Stimulated activated CD8-positive, alpha-beta memory T cell treated with anti-CD3 and anti-CD28 coated beads, Interleukin-4, amount 100 ng/mL, for 48 hours (primary cell): ENCODE measurements around the gene ABL2.
A peak's percentile ranks its signal among the peaks of the same experiment; 100 is the strongest.
"Not testable (repeated sequence)": the region's sequence is repeated elsewhere in the genome, so short reads cannot be mapped to it uniquely, and the experiment has no call there.

Experiments
- DNase-seq: peaks from one replicate; pipeline ENCODE4 v3.0.0-alpha.2; 2020

Gene ABL2

DNA sequence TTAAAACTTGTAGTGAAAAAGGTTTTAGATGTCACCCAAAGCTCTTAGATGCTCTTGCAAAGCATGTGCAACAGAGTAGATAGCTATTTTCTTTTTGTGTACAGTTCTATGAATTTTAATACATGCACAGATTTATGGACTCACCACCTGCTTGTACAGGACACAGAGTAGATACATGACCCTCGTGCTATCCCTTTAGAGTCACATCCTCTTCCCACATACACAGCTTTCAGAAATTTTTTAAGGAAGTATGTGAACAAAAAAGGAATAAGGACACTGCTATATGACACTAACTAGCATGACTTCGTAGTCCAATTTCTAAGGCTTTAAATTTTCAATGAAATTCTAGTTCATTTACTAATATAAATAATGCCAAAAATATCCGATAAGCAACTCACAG, 60.9 kb downstream of the ABL2 start:
- DNase-seq: no peak

DNA sequence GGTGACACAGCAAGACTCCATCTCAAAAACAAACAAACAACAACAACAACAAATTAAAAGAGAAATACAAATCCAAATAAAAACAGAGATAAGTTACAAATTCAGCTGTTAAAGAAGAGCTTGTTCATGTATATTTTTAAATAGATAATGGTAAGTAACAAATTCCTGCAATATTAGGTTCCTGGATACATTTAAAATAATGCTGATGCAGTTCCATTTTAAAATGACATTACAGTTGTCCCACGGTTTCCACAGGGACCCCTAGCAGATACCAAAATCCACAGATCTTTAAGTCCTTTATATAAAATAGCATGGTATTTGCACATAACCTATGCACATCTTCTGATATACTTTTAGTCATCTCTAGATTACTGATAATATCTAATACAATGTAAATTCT, 61.5 kb downstream of the ABL2 start:
- no peak for DNase-seq

DNA sequence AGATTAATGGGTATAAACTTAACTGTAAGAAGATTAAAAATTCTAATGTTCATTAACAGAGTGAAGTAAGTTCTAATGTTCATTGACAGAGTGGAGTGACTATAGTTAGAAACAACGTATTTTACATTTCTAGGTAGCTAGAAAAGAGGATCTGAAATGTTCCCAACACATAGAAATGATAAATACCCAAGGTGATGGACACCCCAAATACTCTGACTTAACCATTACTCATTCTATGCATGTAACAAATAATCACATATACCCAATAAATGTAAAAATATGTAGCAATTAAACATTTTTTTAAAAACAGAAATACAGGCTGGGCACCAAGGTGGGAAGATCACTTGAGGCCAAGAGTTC, 62.1 kb downstream of the ABL2 start:
- no peak for DNase-seq

DNA sequence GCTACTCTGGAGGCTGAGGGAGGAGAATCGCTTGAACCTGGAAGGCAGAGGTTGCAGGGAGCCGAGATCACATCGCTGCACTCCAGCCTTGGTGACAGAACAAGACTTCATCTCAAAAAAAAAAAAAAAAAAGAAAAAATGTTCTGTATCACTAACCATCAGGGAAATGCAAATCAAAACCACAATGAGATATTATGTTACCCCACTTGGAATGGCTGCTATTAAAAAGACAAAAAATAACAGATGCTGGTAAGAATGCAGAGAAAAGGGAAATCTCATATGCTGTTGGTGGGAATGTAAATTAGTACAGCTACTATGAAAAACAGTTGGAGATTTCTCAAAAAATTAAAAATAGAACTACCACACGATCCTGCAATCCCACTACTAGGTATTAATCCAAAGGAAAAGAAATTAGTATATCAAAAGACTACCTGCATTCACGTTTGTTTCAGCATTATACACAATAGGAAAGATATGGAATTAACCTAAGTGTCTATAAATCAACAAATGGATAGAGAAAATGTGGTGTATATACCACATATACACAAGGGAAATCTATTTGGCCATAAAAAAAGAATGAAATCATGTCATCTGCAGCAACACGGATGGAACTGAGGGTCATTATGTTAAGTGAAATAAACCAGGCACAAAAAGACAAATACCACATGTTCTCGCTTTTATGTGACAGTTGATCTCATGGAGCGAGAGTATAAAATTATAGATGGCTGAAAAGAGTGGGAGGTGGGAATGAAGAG, 62.6 kb downstream of the ABL2 start:
- DNase-seq: no peak

DNA sequence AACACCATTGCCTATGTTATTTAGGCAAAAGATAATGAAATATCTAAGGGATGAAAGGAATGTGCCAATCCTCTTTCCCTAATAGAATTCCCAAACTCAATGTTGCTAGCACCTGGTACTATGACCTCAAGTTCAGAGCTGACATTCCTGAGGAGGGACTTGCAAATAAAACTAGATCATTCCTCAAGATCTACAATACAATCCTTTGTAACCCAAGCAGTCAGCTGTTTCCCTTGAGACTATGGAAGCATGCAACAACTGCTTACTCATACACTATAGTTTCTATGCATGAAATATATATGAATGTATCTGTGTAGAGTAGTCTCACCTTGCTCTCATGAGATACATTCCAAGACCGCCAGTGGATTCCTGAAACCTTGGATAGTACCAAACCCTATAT, 65.0 kb downstream of the ABL2 start:
- no peak for DNase-seq

DNA sequence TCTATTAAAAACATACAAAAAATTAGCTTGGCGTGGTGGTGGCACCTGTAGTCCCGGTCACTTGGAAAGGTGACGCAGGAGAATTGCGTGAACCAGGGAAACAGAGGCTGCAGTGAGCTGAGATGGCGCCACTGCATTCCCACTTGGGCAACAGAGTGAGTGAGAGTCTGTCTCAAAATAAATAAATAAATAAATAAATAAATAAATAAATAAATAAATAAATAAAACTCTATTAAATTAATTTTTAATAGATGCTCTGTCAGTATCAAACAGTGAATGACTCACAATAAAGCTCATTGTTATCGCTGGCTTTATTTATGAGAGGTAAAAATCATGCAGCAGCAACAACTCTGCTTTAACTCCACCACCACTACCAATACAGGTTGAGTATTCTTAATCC, 72.8 kb downstream of the ABL2 start:
- no peak for DNase-seq

DNA sequence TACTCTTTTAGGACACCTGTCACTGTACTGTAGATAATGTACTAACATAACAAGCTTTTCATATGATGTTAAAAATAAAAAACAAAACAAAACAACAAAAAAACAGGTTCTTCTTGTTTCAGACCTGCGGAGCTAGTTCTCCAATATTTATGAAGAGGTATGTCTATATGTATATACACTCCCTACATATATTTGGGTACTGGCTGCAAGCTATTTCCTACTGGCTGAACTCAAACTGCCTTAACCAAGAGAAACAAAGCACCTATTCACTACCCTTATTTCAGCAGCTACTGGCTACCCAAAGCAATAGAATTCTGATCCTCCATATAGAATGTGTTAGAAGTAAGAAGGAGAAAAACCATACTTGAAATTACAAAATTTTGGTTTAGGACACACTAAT, 73.5 kb downstream of the ABL2 start:
- no peak for DNase-seq

DNA sequence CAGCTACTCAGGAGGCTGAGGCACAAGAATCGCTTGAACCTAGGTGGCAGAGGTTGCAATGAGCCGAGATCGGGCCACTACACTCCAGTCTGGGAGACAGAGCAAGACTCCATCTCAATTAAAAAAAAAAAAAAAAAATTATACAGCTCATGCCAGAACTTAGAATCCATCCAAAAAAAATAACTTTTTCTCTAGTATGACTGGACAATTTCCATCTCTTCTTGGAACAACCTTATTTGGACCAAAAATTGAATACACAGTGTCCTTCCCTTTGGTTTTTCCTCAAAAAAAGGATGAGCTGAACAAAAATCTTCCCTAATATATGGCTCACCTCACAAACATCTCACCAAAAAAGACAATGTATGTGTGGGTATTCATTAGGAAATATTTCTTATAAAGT, 73.9 kb downstream of the ABL2 start:
- DNase-seq: no peak

DNA sequence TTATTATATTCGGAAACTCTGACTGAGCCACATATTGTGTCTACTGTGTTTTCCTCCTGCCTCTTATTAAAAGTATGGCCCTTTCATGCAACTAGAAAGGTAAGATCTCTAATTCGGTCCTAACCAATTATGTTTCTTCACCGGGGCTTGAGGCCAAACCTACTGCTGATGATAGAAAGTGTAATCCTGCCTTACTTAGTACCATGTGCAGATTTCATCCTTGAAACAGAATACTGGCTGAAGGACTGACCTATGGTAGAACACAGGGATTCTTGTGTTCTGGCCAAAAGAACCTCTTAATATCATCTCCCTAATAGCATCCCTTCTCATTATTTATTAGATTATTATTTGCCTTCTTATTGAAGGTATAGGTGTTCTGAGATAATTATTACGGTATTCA, 75.0 kb downstream of the ABL2 start:
- DNase-seq: no peak

DNA sequence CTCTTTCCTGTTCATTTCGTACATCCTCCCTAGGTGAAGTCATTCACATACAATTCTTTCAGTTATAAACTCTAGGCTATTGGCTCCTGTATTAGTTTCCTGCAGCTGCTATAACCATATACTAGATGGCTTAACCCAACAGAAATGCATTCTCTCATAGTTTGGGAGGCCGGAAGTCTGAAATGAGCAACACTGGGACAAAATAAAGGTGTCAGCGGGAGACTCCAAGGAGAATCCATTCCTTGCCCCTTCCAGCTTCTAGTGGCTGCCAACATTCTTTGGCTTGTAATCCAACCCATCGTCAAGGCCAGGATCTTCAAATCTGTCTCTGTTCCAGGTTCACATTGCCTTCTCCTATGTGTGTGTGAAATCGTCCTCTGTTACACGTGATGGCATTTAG, 76.3 kb downstream of the ABL2 start:
- no peak for DNase-seq

DNA sequence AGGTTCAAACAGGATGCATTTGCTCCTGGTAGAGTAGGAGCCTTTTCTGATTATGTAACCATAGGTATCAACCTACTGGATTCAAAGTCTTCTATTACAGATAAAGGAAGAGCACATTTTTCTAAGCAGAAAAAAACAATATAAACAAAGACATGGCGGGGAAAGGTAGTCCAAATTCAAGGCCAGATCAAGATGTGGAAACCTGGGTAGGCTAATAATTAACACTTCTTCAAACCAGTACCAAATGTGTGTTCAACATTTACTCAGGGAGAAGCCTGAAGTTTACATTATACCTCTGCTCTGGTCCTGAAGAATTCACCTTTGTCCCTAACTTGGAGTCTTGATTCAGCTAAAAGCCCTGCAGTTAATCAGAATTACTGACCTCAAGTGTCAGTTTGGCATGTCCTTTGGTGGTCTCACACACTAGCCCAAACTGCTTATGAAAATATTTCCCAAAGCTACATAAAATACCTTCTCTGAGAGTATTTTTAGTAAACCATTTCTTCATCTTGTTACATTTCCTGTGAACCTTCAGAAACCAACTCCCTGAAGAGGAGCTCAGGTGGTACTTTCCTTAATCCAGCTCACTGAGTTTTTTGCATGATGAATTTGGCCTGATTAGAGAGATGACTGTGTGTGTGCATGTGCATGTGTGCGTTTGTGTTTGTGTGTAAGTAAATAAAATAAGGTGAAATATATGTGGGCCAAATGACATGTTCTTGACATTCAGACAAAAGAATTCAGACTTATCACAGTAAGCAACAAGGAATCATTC, 77.4 kb downstream of the ABL2 start:
- no peak for DNase-seq

DNA sequence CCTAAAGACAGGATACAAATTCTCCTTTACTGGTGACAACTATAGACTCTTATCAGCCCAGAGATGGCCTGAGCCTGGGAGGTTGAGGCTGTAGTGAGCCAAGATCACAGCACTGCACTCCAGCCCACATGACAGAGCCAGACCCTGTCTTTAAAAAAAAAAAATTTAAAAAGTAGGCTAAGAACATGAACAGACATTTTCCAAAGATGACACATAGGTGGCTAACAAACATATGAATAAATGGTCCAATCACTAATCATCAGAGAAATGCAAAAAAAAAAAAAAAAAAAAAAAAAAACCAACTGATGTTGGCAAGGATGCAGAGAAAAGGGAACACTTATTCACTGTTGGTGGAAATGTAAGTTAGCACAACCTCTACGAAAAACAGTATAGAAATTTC, 82.6 kb downstream of the ABL2 start:
- DNase-seq: no peak

DNA sequence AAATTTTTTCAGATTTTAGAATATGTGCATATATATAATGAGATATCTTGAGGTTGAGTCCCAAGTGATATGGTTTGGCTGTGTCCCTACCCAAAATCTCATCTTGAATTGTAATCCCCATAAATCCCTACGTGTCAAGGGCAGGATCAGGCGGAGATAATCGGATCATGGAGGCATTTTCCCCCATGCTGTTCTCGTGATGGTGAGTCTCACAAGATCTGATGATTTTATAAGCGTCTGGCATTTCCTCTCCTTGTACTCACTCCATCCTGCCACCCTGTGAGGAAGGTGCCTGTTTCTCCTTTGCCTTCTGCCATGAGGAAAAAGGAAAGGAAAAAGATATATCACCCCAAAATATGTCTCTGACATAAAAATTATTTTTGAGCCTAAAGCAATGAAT, 83.0 kb downstream of the ABL2 start:
- DNase-seq: no peak

DNA sequence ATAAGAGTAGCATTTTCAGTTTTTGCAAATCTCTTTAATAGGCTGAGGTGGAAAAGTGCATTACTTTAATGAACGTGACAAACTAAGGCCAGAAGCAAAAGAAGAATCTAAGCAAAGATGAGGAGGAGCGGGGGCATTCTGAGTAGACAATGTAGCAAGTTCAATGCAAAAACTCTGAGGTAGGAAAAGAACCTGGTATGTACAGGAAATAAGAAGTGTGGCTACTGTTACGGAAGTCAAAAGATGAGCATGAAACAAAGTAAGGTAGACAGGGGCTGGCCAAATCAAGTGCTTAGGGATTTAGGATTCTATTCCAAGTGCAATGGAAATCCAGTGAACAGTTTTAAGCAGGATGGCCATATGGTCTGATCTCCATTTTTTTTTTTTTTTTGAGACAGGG, 84.0 kb downstream of the ABL2 start:
- DNase-seq: no peak

DNA sequence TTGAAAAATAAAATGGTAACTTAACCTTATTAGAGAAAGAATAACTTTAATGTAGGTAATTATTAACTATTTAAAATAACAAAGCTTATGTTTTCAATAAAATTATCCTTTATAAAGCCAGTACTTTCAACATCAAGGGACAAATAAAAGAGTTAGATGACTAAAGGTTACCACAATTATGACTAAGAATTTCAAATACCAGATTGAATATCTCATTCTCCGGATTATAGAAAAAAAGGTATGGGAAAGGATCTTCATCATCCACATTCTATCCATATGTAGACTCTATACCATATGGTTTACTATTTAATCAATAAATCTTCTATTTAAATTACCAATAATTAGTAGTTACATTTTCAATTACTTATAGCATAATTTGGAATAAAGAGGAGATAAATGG, 84.9 kb downstream of the ABL2 start:
- no peak for DNase-seq

DNA sequence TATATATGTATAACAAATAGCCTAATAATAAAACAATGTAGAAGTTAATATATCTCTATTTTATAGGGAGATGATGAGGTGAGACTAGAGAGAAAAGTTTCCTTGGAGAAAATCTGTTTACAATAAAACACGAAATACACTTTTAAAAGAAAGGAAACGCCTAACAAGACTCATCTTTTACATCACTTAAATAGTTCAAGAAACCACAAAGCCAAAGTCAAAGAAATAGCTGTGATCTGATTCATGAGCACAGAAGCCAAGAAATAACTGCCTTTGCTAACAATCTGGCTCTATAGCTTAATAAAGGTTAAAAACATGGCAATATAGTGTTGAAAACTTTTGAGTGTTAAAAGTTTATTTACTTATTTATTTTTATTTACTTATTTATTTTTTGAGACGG, 86.2 kb downstream of the ABL2 start:
- no peak for DNase-seq

DNA sequence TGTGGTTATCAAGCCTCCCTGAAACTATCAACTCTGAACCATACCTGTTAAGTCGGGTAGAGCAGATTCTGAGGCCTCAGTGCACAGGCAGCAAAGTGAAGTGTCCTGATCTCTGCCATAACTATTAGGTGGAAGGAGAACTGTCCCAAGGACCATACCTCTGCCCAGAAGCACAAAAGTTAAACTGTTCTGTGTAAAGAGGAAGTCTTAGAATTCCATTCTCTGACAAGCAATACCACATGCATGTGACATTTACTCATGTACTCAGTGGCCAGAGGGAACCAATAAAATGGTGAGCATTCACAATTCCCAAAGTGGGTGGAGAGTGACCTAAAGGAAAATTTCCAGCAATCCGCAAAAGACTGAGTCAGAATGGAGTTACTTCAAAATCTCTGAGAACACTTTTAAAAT, 86.6 kb downstream of the ABL2 start:
- no peak for DNase-seq

DNA sequence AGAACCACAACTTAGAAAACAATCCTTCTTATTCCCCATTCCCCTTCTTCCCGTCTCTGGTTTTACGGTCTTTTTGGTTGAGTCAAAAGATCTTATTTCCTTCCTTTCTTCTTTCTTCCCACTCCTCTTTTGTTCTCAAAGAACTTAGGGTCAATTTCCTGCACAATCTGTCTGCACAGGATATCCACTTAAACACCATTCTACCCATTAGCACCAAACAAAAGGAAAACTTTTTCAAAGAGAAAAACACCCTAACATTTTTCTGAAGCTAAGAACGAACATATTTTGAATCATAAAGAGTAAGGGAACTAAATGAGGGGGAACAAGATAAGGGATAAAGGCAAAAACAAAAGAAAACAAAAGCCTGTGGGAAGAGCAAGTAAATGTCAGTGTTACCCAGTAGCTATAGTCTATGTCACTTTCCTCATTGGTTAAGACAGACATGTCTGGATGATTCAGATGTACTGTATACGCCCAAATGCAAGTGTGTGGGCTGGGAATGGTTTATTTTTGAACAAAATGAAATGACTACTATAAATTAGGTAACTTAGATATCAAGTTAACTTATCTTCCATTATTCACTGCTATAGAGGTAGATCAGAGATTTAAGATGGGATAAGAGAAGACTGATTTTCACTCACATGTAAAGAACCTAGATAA, 87.8 kb downstream of the ABL2 start:
- peak; percentile 43 for DNase-seq

DNA sequence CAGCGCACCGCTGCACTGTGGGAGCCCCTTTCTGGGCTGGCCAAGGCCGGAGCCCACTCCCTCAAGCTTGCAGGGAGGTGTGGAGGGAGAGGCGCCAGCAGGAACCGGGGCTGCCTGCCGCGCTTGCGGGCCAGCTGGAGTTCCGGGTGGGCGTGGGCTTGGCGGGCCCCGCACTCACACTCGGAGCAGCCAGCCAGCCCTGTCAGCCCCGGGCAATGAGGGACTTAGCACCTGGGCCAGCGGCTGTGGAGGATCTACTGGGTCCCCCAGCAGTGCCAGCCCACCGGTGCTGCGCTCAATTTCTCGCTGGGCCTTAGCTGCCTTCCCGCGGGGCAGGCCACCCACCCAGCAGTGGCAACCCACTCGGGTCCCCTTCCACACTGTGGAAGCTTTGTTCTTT, 90.7 kb downstream of the ABL2 start:
- DNase-seq: not testable (repeated sequence)

DNA sequence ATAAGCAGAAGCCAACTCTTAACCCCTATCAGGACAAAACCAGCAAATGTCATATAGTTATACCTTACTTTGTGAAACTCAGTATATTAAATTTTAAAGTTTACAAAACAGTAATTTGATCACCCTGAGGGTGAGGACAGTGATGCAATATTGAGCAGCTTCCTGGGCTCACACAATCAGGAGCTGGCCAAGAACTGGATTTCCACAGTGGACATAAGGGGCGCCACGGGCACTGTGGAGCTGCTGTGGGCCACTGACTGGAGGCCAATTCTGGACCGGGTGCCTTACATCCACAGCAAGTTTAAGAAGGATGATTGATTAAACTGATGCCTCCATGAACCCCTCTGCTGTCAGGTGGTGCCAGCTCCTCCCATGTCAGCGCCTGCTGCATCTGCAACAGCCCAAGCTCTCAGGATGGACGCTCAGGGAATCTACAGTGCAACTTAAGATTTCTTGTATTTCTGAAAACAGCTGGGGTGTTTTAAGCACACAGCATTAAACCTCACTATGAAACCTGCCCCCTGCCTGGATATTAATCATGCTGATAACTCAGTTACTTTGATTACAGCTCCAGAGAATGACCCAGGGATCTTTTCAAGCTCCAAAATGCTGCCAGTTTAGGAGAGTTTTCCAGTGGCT, 91.7 kb downstream of the ABL2 start:
- no peak for DNase-seq

DNA sequence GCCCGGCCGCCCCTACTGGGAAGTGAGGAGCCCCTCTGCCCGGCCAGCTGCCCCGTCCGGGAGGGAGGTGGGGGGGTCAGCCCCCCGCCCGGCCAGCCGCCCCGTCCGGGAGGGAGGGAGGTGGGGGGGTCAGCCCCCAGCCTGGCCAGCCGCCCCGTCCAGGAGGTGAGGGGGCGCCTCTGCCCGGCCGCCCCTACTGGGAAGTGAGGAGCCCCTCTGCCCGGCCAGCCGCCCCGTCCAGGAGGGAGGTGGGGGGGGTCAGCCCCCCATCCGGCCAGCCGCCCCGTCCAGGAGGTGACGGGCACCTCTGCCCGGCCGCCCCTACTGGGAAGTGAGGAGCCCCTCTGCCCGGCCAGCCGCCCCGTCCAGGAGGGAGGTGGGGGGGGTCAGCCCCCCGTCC, 93.8 kb downstream of the ABL2 start:
- not testable (repeated sequence) for DNase-seq

DNA sequence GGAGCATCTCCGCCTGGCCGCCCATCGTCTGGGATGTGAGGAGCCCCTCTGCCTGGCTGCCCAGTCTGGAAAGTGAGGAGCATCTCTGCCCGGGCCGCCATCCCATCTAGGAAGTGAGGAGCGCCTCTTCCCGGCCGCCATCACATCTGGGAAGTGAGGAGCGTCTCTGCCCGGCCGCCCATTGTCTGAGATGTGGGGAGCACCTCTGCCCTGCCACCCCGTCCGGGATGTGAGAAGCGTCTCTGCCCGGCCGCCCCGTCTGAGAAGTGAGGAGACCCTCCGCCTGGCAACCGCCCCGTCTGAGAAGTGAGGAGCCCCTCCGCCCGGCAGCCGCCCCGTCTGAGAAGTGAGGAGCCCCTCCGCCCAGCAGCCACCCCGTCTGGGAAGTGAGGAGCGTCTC, 94.3 kb downstream of the ABL2 start:
- not testable (repeated sequence) for DNase-seq

DNA sequence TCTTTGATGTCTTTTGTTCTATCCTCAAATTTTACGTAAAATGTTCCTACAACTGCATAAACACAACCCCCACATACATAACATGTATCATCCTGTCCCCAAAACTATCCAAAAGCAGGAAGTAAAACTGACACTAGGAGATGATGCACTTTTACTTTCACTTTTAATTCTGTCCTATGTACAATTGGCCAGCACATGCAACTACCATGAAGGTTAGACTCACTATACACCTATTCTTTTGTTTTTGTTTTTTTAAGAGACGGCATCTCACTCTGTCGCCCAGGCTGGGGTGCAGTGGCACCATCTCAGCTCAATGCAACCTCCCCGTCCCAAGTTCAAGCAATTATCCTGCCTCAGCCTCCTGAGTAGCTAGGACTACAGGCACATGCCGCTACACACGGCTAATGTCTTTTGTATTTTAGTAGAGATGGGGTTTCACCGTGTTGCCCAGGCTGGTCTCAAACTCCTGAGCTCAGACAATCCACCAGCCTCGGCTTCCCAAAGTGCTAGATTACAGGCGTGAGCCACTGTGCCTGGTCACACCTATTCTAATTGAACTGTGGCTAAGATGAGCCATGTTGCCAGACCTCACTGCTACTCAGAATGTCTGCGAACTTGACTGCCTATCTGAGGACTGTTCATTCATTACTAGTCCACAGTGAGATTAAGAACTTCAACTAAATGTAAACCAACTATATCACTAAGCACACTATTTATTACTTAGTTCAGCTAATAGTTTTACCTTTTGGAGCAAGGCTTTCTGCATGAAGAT, 99.6 kb downstream of the ABL2 start:
- DNase-seq: no peak
